Skeletal muscle tissue (tissue), 4 donors: ENCODE results near the gene PHLDA3. TPM values are rescaled to one million over a fixed set of nuclear protein-coding genes. Genes with fewer than 3 reads are reported as not detected.
"Not testable (repeated sequence)": the region's sequence is repeated elsewhere in the genome, so short reads cannot be mapped to it uniquely, and the experiment has no call there.

Source experiments
- H3K27ac ChIP-seq: one replicate; pipeline ENCODE4 v1.7.0; 2013; ENCODE audit warnings: mild to moderate bottlenecking, low read depth, low read length, inconsistent platforms
- H3K27me3 ChIP-seq, 3 donors: one replicate each; pipeline ENCODE4 v1.7.0; 2013; ENCODE audit warnings: low read length in 3 of 3; ENCODE audit not compliant: control insufficient read depth in 3 of 3, insufficient read depth in 3 of 3
- H3K36me3 ChIP-seq, 3 donors: one replicate each; pipeline ENCODE4 v1.7.0; 2013; ENCODE audit warnings: low read length in 3 of 3; ENCODE audit not compliant: control insufficient read depth in 3 of 3, insufficient read depth in 3 of 3
- H3K4me1 ChIP-seq, 3 donors: one replicate each; pipeline ENCODE4 v1.7.0; 2013; ENCODE audit warnings: low read length in 3 of 3, mild to moderate bottlenecking in 3 of 3; ENCODE audit not compliant: control insufficient read depth in 3 of 3, insufficient read depth in 3 of 3
- H3K4me3 ChIP-seq, 3 donors: one replicate each; pipeline ENCODE4 v1.7.0; 2013; ENCODE audit warnings: low read length in 3 of 3
- H3K9ac ChIP-seq, 3 donors: one replicate each; pipeline ENCODE4 v1.7.0; 2013; ENCODE audit warnings: low read length in 3 of 3, mild to moderate bottlenecking in 3 of 3, moderate library complexity in 2 of 3, low read depth in 1 of 3
- H3K9me3 ChIP-seq, 3 donors: one replicate each; pipeline ENCODE4 v1.7.0; 2013; ENCODE audit warnings: low read length in 3 of 3; ENCODE audit not compliant: control insufficient read depth in 3 of 3
- total RNA-seq: library from RNA; depleted of rRNA; stranded (reverse); fragments of >200 nt; gene quantifications from one replicate; pipeline ENCODE4 v1.2.3, GENCODE V29; 2014
- donor health status: Osteomylitis.

PHLDA3 gene
- total RNA-seq, 1 donor from 2014 or later: 8.9 TPM

- H3K27me3 ChIP-seq: no peaks in the 10 kb centered on the region
- H3K4me1 ChIP-seq: peaks cover 20 to 32% (median 23%) of the 10 kb centered on the region in 3 donors
- H3K9ac ChIP-seq: no peak overlapping the region
- H3K36me3 ChIP-seq: peaks cover 0 to 2% (median 2%) of the 10 kb centered on the region in 3 donors
- H3K27ac ChIP-seq: no peak overlapping the region
- no peak overlapping the region for H3K4me3 ChIP-seq
- no peaks in the 10 kb centered on the region for H3K9me3 ChIP-seq
Measured at GRCh38 chr1:201479201-201479730, 10.3 kb upstream of the PHLDA3 start.

DNA sequence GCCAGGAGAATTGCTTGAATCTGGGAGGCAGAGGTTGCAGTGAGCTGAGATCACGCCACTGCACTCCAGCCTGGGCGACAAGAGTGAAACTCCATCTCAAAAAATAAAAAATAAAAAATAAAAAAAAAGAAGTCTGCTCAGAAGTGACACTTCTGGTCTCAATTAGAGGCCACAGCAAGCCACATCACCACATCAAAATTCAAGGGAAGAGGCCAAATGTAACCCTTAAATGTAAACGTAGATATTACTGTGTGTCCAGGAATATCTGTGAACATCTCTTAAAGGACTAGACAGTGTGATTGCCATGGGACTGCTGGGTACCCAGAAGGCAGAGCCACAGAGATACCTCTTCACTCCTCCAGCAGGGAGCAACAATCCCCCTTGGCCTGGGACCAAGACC is 9.7 kb upstream of the PHLDA3 start:
- H3K27me3 ChIP-seq, H3K9ac ChIP-seq, H3K9me3 ChIP-seq, H3K27ac ChIP-seq, H3K4me3 ChIP-seq, H3K36me3 ChIP-seq: not testable (repeated sequence)
- H3K4me1 ChIP-seq: peaks cover 20 to 32% (median 23%) of the 10 kb centered on the region in 3 donors

GRCh38 chr1:201476670-201477344 is 7.8 kb upstream of the PHLDA3 start:
- no peaks in the 10 kb centered on the region for H3K36me3 ChIP-seq
- H3K9me3 ChIP-seq: no peaks in the 10 kb centered on the region
- peaks cover 15 to 26% (median 18%) of the 10 kb centered on the region in 3 donors for H3K4me1 ChIP-seq
- H3K27ac ChIP-seq: no peak overlapping the region
- no peaks in the 10 kb centered on the region for H3K27me3 ChIP-seq
- no peak overlapping the region for H3K4me3 ChIP-seq
- H3K9ac ChIP-seq: no peak overlapping the region

- H3K9ac ChIP-seq: no peak overlapping the region
Measured at GRCh38 chr1:201475915-201476669, 7.1 kb upstream of the PHLDA3 start.

DNA sequence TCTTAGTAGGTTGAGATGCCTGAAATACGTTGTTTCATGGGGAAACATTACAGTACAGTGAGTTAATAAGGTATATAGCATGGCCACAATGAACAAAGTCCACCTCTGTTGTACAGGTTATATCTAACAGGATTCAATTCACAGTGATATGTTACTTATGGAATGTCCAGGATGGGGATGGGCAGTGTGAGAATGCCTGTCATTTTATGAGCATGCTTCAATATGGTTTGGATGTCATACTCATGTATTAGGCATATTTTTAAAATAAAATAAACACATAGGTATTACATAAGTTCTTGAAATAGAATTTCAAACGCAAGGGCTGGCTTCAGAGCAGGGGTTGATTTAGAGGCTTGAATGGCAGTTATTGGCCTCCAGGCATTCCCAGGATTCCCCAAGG is 6.1 kb upstream of the PHLDA3 start:
- no peak overlapping the region for H3K9ac ChIP-seq
- no peaks in the 10 kb centered on the region for H3K27me3 ChIP-seq
- H3K27ac ChIP-seq: no peak overlapping the region
- H3K9me3 ChIP-seq: no peaks in the 10 kb centered on the region
- peaks cover 2 to 12% (median 6%) of the 10 kb centered on the region in 3 donors for H3K4me1 ChIP-seq
- no peaks in the 10 kb centered on the region for H3K36me3 ChIP-seq
- H3K4me3 ChIP-seq: no peak overlapping the region

More at GRCh38 chr1:201475915-201476669, 7.1 kb upstream of the PHLDA3 start:
- H3K9me3 ChIP-seq: no peaks in the 10 kb centered on the region
- peaks cover 8 to 19% (median 11%) of the 10 kb centered on the region in 3 donors for H3K4me1 ChIP-seq
- no peak overlapping the region for H3K27ac ChIP-seq
- no peaks in the 10 kb centered on the region for H3K27me3 ChIP-seq
- H3K36me3 ChIP-seq: no peaks in the 10 kb centered on the region
- no peak overlapping the region for H3K4me3 ChIP-seq

DNA sequence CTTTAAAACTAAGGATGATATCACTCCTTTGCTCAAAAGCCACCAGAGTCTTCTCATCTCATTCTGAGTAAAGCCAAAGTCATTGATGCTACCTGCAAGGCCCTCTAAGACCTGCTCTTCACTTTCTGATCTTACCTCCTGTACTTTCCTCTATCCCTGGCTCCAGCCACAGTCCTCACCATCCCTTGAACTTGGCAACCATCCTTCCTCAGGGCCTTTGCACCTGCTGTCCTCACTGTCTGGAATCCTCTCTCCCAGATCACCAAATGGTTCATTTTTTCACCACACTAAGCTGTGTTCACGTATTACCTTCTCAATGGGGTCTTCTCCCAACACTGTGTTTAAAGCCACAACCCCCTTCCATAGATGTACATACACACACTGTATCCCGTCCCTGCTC is 4.3 kb upstream of the PHLDA3 start:
- Histone ChIP-seq H3K9me3 (no peaks in the 10 kb centered on the region), H3K27me3 (no peaks in the 10 kb centered on the region), H3K4me1 (peaks cover 6 to 17% (median 13%) of the 10 kb centered on the region in 3 donors), H3K4me3 (no peak overlapping the region), H3K27ac (no peak overlapping the region), H3K9ac (no peak overlapping the region), H3K36me3 (no peaks in the 10 kb centered on the region)

DNA sequence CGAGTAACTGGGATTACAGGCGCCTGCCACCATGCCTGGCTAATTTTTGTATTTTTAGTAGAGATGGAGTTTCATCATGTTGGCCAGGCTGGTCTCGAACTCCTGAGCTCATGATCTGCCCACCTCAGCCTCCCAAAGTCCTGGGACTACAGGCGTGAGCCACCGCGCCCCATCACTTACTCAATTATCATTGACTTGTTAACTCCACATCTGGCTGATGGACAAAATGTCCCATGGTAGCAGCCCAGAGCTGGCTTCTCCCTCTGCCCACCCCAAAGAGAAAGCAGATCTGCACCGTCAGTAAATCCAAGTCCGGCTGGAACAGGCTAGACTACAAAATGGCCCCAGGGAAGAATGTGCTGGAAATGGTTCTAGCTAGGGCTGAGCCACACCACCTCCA is 3.3 kb upstream of the PHLDA3 start:
- H3K9ac ChIP-seq, H3K9me3 ChIP-seq, H3K4me3 ChIP-seq, H3K36me3 ChIP-seq, H3K27me3 ChIP-seq, H3K27ac ChIP-seq: not testable (repeated sequence)
- H3K4me1 ChIP-seq: peaks cover 12 to 26% (median 21%) of the 10 kb centered on the region in 3 donors

GRCh38 chr1:201471772-201472171 is 2.8 kb upstream of the PHLDA3 start:
- peaks cover 0 to 2% (median 0%) of the 10 kb centered on the region in 3 donors for H3K36me3 ChIP-seq
- no peaks in the 10 kb centered on the region for H3K9me3 ChIP-seq
- H3K9ac ChIP-seq: no peak overlapping the region
- H3K4me3 ChIP-seq: no peak overlapping the region
- peaks cover 17 to 32% (median 25%) of the 10 kb centered on the region in 3 donors for H3K4me1 ChIP-seq
- no peaks in the 10 kb centered on the region for H3K27me3 ChIP-seq
- H3K27ac ChIP-seq: no peak overlapping the region

GRCh38 chr1:201470581-201470980 is 1.6 kb upstream of the PHLDA3 start:
- H3K27me3 ChIP-seq: no peaks in the 10 kb centered on the region
- H3K36me3 ChIP-seq: peaks cover 4 to 9% (median 5%) of the 10 kb centered on the region in 3 donors
- H3K27ac ChIP-seq: no peak overlapping the region
- H3K9ac ChIP-seq: no peak overlapping the region
- no peak overlapping the region for H3K4me3 ChIP-seq
- H3K4me1 ChIP-seq: peaks cover 18 to 44% (median 36%) of the 10 kb centered on the region in 3 donors
- H3K9me3 ChIP-seq: no peaks in the 10 kb centered on the region

DNA sequence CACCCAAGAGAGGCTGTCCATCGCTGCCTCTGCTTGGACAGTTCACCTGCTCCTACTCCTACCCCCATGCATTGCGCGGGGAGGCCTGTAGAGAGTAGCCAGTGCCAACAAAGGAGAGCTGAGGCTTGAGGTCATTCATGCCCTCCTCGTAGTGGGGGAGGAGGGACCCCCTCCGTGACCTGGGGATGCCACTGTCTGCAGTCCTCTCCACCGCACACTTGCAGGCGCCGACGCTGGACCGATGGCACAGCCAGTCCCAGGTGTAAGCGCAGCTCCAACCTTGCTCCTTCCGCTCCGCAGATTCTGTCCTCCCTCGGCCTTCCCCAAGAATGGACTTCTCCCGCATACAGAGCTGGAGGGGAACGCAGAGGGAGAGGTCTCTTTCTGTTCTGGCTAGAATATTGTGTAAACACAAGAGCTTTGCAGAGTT is 672 bp upstream of the PHLDA3 start:
- peak overlapping the region; percentile 73 to 92 (median 91) for H3K4me3 ChIP-seq
- no peaks in the 10 kb centered on the region for H3K27me3 ChIP-seq
- H3K4me1 ChIP-seq: peaks cover 18 to 52% (median 36%) of the 10 kb centered on the region in 3 donors
- H3K27ac ChIP-seq: peak overlapping the region; percentile 92
- peak overlapping the region; percentile 51 to 94 (median 91) for H3K9ac ChIP-seq
- H3K36me3 ChIP-seq: peaks cover 9 to 15% (median 12%) of the 10 kb centered on the region in 3 donors
- no peaks in the 10 kb centered on the region for H3K9me3 ChIP-seq
